ENCODE results near the gene KIF27.
"Not testable (repeated sequence)": the region's sequence is repeated elsewhere in the genome, so short reads cannot be mapped to it uniquely, and the experiment has no call there.

The KIF27 gene

DNA sequence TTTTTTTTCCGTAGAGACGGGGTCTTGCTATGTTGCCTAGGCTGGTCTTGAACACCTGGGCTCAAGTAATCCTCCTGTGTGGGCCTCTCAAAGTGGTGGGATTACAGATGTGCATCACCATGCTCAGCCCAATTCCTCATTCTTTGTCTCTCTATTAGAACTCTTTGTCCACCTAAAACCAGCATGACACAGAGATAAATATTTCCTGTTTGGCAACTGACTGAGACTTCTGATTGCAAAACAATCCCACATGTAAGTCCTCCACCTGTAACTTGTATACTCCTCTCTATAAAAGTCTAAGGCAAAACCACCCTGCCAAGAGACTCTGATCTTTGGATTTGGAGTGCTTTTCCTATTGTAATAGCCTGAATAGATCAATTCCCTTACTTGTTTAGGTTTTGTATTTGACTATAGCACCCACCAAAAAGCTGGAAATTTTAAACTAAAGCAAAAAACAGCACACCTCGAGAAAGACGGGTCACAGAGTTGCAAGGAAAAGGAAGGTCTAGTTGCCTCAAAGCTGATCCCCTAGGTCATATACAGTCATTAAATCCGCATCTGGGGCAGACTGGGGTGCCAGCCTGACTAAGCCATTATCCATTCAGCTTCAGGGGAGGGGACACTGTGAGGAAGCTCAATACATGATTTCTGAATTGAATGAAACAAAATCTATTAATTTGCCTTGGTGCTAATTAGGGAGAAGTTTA lies 13.5 kb upstream of the KIF27 start:
- intact Hi-C loops (cut with DNase I): loop anchor here (5.0 kb wide), 2 partner anchors 328 to 383 kb away; no protein-coding TSS in a partner anchor
- DNase-seq: peak in 1 of 42 donors; percentile 21

DNA sequence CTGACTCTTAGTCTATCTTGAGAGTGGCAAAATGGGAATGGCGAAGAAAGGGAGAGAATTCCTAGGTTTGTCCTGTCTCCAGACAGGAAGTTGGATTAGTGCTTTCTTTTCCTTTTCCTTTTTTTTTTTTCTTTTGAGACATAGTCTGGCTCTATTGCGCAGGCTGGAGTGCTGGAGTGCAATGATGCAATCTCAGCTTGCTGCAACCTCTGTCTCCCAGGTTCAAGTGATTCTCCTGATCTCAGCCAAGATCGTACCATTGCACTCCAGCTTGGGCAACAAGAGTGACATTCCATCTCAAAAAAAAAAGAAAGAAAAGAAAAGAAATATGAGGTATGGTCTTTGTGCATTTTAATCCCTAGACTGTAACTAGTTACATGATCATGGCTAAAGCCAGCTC lies 12.6 kb upstream of the KIF27 start:
- intact Hi-C loops (cut with DNase I): no loop called here
- peak in 1 of 42 donors; percentile 5 for DNase-seq

DNA sequence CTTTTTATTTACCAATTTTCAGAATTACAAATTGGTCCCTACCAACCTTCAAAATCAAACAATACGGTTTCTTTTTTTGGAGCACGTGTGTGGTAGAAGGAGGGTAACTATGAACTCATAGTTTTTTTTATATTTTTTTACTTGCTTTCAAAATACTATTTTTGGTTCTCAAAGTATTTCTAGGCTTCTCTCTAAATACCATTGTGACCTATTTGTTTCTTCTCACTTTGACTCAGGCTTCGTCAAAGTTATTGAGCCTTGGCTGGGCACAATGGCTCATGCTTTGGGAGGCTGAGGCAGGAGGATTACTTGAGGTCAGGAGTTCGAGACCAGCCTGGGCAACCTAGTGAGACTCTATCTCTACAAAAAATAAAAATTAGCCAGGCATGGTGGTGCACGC lies 11.6 kb upstream of the KIF27 start:
- intact Hi-C loops (cut with DNase I): no loop called here
- no peak for DNase-seq

DNA sequence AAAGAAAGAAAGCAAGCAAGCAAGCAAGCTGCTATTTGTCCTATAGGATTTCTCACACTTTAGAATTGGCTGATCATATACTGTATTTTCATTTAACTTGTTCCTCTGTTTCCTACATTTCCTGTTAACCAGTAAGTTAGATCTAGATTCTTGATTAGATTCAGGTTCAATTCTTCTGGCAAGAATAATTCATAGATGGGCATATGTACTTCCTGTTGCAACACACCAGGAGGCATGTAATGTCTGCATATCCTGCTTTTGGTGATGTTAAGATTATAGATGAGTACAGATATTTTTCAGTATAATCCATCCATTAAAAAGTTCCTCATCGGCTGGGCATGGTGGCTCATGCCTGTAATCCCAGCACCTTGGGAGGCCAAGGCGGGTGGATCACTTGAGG lies 10.8 kb upstream of the KIF27 start:
- intact Hi-C loops (cut with DNase I): no loop called here
- DNase-seq: no peak

DNA sequence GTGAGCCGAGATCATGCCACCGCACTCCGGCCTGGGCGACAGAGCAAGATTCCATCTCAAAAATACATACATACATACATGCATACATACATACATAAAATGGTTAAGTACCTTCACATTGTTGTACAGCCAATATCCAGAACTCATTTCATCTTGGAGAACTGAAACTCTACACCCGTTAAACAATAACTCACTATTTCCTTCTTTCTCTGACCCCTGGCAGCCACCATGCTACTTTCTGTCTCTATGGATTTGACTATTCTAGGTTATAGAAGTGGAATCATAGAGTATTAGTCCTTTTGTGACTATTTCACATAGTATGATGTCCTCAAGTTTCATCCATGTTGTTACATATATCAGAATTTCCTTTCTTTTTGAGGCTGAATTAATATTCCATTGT lies 9.6 kb upstream of the KIF27 start:
- intact Hi-C loops (cut with DNase I): no loop called here

DNA sequence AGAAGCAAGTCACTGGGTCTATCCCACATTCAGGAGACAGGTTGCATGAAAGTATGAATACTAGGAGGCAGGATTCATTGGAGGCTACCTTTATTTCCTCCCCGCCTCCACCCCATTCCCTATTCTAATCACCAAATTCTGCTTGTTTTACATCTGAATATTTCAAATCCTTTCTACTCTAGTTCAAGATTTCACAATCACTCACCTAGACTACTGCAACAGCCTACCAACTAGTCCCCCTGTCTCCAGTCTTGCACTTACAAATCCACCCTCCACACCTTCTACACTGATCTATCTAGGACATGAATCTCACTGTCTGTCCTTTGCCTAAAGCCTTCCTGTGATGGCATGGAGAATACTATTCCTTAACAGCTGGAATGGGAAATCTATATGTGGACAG lies 6.4 kb upstream of the KIF27 start:
- intact Hi-C loops (cut with DNase I): loop anchor here (10.0 kb wide), 1 partner anchor 57 kb away; the partner anchor contains the start of genes HNRNPK and RMI1
- DNase-seq: no peak

More for the DNA sequence above, 9.6 kb upstream of the KIF27 start:
- DNase-seq: no peak

DNA sequence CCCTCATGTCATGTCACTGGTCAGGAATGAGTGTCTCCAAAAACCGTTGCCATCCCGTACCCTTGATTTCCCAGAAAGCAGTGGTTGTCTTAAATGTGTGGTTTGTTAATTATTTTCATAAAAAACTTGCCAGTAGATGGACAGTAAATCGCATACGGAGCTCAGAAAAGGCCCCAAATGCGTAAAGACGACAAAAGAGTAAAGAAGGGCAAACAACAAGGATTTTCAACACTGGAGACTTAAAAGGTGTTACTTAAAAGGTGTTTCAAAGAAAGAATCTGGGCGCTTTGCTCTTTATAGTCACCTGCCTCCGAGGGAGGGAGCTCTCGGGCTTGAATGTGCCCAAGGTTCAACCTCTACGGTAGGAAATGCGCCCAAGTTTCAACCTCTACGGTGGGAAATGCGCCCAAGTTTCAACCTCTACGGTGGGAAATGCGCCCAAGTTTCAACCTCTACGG lies 734 bp downstream of the KIF27 start:
- intact Hi-C loops (cut with DNase I): loop anchor here (10.0 kb wide), 1 partner anchor 64 kb away; the partner anchor contains the start of genes HNRNPK and RMI1
- peak in 29 of 42 donors; percentile 27 to 82 (median 66) for DNase-seq

DNA sequence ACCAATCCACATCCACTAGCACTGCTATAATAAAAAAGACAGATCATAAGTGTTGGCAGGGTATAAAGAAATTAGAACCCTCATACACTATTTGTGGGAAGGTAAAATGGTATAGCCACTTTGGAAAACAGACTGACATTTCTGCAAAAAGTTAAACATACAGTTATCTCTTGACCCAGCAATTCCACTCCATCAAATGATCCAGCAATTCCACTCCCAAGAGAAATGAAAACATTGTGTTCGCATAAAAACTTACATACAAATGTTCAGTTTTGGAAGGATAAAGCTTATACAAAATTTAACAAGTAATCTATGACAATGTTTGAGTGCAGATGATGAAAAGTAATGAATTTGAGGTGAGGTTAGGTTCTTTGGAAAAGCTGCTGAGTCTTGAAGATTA lies 2.1 kb downstream of the KIF27 start:
- DNase-seq: no peak
- intact Hi-C loops (cut with DNase I): no loop called here

DNA sequence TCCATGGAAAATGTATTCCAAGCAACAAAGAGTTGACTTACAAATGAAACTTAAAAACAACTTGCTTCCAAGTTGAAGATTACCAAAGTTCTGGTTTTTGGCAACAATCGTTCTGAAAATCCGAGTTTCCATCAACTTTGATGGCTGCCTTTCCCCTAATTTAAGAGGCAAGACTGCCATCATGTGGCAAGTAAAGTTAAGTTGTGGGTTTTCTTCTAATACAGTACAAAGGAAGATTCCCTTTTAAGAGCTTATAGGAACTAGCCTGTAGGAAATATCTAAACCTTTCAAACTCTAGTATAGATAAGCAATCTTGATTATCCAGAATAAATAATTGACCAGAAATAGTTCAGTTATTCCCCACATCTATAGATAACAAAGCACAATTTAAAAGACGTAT lies 9.0 kb downstream of the KIF27 start:
- peak in 10 of 42 donors; percentile 18 to 68 (median 30) for DNase-seq
- intact Hi-C loops (cut with DNase I): not testable (repeated sequence)

DNA sequence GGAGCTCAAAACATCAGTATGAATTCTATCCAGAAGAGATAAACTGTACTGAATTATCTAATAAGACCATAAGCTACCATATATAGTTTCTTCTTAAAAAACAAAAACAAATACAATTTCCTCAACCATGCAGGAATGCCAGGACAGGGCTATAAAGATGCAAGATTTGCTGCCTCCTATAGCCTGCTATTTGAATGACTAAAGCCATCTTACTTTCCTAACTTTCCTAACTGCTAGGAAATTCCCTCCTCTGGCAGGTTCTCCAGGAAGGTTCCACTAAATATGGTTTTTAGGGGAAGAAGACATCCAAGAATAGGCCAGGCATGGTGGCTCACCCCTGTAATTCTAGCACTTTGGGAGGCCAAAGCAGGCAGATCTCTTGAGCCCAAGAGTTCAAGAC lies 15.1 kb downstream of the KIF27 start:
- intact Hi-C loops (cut with DNase I): no loop called here

DNA sequence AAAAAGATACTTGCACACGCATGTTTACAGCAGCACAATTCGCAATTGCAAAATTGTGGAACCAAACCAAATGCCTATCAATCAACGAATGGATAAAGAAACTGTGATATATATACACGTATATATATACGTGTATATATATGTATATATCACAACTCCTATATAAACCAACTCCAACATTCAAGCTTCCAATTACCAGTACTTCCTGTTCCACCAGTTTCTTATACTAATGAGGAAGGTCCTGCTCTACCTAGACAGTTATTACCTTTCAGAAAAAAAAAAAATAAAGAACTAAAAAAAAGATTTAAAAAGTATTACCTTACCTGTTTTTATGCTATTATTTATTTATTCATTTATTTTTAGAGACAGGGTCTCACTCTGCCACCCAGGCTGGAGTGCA lies 20.6 kb downstream of the KIF27 start:
- intact Hi-C loops (cut with DNase I); DNase-seq: not testable (repeated sequence)

More for the DNA sequence above, 15.1 kb downstream of the KIF27 start:
- no peak for DNase-seq

DNA sequence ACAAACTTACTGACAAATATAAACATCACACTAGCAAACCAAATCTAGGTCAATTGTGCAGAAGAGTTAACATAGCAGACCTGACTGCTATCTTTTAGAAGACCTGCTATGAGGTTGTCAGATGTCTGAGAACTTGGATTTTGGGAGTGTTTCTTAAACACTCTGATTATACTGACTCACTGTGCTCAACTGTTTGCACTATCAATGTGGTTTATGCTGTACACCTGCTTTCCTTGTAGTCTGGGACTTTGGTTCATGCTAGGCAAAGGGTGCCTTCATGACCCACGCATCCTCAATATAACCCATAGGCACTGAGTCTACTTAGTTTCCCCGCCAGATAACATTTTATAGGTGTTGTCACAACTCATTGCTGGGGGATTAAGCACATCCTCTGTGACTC lies 26.9 kb downstream of the KIF27 start:
- DNase-seq; intact Hi-C loops (cut with DNase I): not testable (repeated sequence)

DNA sequence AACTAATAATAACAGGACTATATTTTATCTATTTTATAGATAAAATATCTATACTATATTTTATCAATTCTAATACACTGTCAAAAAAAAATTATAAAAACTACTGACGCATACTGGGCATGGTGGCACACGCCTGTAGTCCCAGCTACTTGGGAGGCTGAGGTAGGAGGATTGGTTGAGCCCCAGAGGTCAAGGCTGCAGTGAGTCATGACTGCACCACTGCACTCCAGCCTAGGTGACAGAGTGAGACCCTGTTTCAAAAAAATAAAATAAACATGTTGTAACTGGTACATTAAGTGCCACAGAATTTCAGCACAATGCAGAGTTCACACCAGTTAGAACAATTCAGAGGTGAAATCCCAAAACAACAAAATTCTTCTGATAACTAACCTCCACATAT lies 34.7 kb downstream of the KIF27 start:
- DNase-seq; intact Hi-C loops (cut with DNase I): not testable (repeated sequence)

DNA sequence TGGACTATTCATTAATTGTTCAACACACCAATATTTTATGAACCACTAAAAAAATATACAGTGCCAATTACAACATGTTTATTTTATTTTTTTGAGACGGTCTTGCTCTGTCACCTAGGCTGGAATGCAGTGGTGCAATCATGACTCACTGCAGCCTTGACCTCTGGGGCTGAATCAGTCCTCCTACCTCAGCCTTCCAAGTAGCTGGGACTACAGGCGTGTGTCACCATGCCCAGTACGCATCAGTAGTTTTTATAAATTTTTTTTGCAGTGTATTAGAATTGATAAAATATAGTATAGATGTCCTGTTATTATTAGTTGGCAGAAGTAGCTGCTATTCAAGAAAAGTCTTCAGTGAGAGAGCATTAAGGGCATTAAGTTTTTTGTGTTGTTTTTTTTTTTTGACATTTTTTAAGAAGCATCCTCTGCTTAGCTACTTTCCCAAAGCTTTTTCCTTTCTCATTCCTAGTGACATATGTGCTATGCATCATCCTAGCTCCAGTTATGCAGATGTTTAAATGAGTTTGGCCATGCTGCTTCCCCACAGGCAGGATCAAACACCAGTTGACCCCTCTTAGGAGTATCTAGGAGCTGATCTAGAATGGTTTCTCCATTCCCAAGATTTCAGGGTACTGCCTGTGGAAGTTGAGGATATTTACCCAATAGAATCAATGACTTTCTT lies 35.5 kb downstream of the KIF27 start:
- intact Hi-C loops (cut with DNase I); DNase-seq: not testable (repeated sequence)

DNA sequence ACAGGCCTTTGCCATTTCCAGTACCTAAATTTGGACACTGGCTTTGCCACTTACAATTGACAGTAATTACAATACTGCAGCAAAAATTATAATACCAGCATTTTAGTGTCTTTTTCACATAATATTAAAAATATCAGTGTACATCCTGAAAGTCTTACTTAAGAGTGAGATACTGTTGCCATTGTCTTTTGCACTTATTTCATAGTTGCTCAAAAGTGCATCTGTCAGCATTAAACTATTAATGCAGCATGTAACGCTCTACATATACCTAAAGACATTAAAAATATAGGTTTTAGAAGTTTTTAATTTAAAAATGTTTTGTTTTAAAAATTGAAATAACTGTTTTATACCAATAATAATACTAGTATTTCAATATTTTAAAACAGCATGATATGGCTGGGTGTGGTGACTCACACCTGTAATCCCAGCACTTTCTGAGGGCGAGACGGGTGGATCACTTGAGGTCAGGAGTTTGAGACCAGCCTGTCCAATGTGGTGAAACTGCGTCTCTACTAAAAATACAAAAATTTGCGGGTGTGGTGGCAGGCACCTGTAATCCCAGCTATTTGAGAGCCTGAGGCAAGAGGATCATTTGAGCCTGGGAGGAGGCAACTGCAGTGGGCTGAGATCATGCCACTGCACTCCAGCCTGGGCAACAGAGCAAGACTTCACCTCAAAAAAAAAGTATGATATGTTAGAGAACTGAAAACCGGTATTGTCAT lies 39.4 kb downstream of the KIF27 start:
- DNase-seq; intact Hi-C loops (cut with DNase I): not testable (repeated sequence)

DNA sequence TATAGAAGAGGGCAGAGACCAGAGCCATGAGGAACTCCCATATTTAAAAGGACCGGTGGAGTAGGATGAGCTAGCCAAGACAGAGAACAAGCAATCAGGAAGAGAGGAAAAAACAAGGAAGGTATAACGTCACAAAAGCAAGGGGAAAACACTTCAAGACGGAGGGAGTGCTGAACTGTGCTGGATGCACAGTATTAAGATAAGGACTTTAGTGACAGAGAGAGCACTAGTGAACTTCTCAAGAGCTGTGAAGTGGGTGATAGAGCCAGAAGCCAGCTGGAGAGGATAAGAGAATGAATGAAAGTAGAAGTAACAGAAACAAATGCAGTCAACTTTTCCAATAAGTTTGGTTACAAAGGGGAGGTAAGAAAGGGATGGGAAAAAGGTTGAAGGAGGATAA lies 45.7 kb downstream of the KIF27 start:
- DNase-seq; intact Hi-C loops (cut with DNase I): not testable (repeated sequence)

DNA sequence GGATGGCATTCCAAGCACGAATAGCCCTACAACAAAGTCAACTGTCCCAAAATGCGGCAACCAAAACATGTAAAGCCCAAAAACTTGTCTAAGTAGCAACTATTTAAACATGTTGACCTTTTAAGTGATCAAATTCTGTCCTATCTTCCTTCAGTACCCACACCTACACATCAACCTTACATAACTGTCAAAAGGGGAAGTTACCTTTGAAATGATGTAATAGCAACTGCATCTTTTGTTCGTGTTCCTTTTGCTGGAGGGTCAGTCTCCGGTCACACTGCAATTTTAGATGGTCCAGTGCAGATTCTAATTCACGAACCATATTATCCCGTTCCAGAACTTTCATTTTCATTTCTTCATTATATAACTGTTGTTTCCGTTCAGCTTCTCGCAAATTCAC lies 71.3 kb downstream of the KIF27 start:
- DNase-seq; intact Hi-C loops (cut with DNase I): not testable (repeated sequence)

DNA sequence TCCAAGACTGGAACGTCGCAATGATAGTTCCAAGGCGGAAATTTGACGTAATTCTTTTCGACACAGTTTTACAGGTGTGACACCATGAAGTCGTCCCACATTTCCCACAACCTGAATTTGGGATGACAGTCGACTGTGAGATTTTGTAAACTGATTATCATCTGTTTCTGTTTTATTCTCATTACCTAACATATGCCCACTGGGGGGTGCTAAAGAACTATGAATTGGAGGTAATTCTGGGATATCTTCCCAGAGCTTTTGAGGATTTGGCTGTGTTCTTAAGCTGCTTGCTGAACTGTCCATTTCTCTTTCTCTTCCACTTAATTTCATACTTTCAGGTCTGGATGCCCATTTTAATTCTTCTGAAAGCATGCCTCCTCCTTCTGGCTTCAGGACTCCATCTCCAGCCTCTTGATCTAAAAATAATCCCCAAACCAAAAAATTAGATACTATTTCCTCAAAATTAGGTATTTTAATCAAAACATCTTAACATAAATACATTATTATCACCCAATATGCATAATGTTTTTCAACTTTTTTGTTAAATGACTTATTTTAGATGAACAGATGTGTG lies 84.1 kb downstream of the KIF27 start:
- DNase-seq; intact Hi-C loops (cut with DNase I): not testable (repeated sequence)

DNA sequence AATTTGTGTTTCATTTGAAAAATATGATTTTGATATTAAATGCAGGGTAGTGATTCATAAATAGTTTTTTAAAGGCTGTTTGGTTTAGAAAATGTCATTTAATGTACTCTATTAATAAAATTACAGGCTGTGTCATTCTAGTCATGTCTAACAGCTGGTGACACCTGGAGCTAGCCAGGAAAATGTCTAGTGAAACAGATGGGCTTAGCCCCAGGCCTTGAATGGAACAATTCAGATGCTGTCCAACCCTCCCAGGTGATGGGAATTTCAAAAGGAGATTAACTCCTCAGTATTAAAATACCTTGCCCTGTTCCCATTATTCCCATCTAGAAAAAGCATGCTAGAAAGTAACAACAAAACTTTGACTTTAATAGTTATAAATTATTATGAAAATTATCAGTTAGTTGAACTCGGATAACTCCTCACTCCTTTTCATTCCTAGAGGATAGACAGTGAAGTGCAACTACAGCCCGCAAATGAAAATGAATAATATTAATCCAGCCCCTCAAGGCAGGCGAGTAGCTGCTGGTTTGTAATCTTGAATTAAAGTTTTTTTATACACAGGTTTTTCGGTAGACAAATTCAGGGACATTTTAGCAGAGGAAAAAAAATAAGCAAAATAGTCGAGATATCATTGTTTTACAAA lies 90.7 kb downstream of the KIF27 start:
- DNase-seq; intact Hi-C loops (cut with DNase I): not testable (repeated sequence)

All from head of caudate nucleus (tissue), 42 donors.